Naive thymus-derived CD4-positive, alpha-beta T cell (primary cell): ENCODE measurements around the gene STRN4. TPM values are rescaled to one million over a fixed set of nuclear protein-coding genes. Genes with fewer than 3 reads are reported as not detected.

Source experiments
- ATAC-seq: fragments of 150-1000 bp; cut with Tn5 transposase; 2 replicates; pipeline ENCODE4 v1.10.0; 2021; ENCODE audit warnings: mild to moderate bottlenecking, moderate library complexity
- CTCF ChIA-PET: fragments of 350-600 bp; sonication (Branson Sonifier 250); formaldehyde crosslinking; loops from one replicate; lab custom pipeline; 2021; ENCODE audit warnings: antibody characterized with exemption; lab: Charles Lee
- POLR2A ChIA-PET: fragments of 350-600 bp; sonication (Branson Sonifier 250); formaldehyde crosslinking; loops from one replicate; lab custom pipeline; 2021; ENCODE audit warnings: antibody characterized with exemption, inconsistent platforms; lab: Charles Lee
- DNase-seq, 9 donors: peaks; one replicate each; pipeline versions ENCODE4 v3.0.0 to v3.0.0-alpha.2; 2020 to 2022; ENCODE audit warnings: mixed read lengths in 1 of 9
- H3K27ac ChIP-seq: one replicate; pipeline ENCODE4 v1.7.0; 2013; ENCODE audit warnings: mild to moderate bottlenecking, low read depth, low read length, moderate library complexity
- H3K27me3 ChIP-seq, 2 donors: one replicate each; pipeline ENCODE4 v1.7.0; 2013; ENCODE audit warnings: low read length in 2 of 2, mild to moderate bottlenecking in 2 of 2, moderate library complexity in 2 of 2; ENCODE audit not compliant: control insufficient read depth in 2 of 2, insufficient read depth in 2 of 2
- H3K36me3 ChIP-seq, 3 experiments: 1 replicate in 2 of 3; 2 replicates in 1 of 3; pipeline ENCODE4 v1.7.0; 2013; ENCODE audit warnings: low read length in 3 of 3, mild to moderate bottlenecking in 3 of 3, moderate library complexity in 1 of 3; ENCODE audit not compliant: insufficient read depth in 3 of 3, control insufficient read depth in 2 of 3
- H3K4me1 ChIP-seq, 2 donors: one replicate each; pipeline ENCODE4 v1.7.0; 2013; ENCODE audit warnings: low read length in 2 of 2, mild to moderate bottlenecking in 2 of 2, moderate library complexity in 1 of 2; ENCODE audit not compliant: control insufficient read depth in 2 of 2, insufficient read depth in 2 of 2
- H3K4me3 ChIP-seq: 2 replicates; pipeline ENCODE4 v1.7.0; 2013; ENCODE audit warnings: mild to moderate bottlenecking, low read length
- H3K9me3 ChIP-seq, 3 experiments: 1 replicate in 2 of 3; 2 replicates in 1 of 3; pipeline ENCODE4 v1.7.0; 2013; ENCODE audit warnings: low read length in 3 of 3; ENCODE audit not compliant: control insufficient read depth in 2 of 3
- H3K27ac Mint-ChIP-seq, 9 donors: one replicate each; pipeline ENCODE4 v1.8.0; 2020 to 2022; ENCODE audit warnings: mixed read lengths in 9 of 9, mild to moderate bottlenecking in 8 of 9, moderate library complexity in 5 of 9, inconsistent platforms in 2 of 9
- H3K27me3 Mint-ChIP-seq, 5 donors: one replicate each; pipeline ENCODE4 v1.8.0; 2021 to 2022; ENCODE audit warnings: mixed read lengths in 5 of 5, mild to moderate bottlenecking in 1 of 5
- H3K36me3 Mint-ChIP-seq, 5 donors: one replicate each; pipeline ENCODE4 v1.8.0; 2020 to 2022; ENCODE audit warnings: mixed read lengths in 5 of 5, mild to moderate bottlenecking in 3 of 5, inconsistent platforms in 1 of 5
- H3K4me1 Mint-ChIP-seq, 7 donors: one replicate each; pipeline ENCODE4 v1.8.0; 2020 to 2022; ENCODE audit warnings: mixed read lengths in 7 of 7, mild to moderate bottlenecking in 3 of 7, inconsistent platforms in 1 of 7
- H3K4me3 Mint-ChIP-seq, 10 donors: one replicate each; pipeline ENCODE4 v1.8.0; 2020 to 2022; ENCODE audit warnings: mild to moderate bottlenecking in 10 of 10, mixed read lengths in 10 of 10, moderate library complexity in 6 of 10, inconsistent platforms in 2 of 10
- H3K9me3 Mint-ChIP-seq, 11 donors: one replicate each; pipeline ENCODE4 v1.8.0; 2020 to 2022; ENCODE audit warnings: mixed read lengths in 11 of 11, mild to moderate bottlenecking in 4 of 11, inconsistent platforms in 1 of 11, moderate library complexity in 1 of 11
- intact Hi-C, 2 donors: fragments of 100-400 bp; cut with micrococcal nuclease; formaldehyde crosslinking; loops; one replicate each; pipeline ENCODE4 v1.15.1; 2023
- polyA plus RNA-seq, 2 donors: library from polyadenylated mRNA; unstranded; fragments of 300-500 nt; fragmentation: Illumina TruSeq; gene quantifications; one replicate each; pipeline ENCODE4 v1.2.3, GENCODE V29; 2021
- total RNA-seq, 6 experiments: library from RNA in 5 of 6; stranded (reverse) in 5 of 6; gene quantifications; 1 replicate in 5 of 6; 2 replicates in 1 of 6; pipeline ENCODE4 v1.2.3 and lab custom pipeline; 2021 to 2026

Gene STRN4
- total and polyA plus RNA-seq, 7 experiments from 2014 or later = 16.2 to 120 (median 87.1) TPM

DNA sequence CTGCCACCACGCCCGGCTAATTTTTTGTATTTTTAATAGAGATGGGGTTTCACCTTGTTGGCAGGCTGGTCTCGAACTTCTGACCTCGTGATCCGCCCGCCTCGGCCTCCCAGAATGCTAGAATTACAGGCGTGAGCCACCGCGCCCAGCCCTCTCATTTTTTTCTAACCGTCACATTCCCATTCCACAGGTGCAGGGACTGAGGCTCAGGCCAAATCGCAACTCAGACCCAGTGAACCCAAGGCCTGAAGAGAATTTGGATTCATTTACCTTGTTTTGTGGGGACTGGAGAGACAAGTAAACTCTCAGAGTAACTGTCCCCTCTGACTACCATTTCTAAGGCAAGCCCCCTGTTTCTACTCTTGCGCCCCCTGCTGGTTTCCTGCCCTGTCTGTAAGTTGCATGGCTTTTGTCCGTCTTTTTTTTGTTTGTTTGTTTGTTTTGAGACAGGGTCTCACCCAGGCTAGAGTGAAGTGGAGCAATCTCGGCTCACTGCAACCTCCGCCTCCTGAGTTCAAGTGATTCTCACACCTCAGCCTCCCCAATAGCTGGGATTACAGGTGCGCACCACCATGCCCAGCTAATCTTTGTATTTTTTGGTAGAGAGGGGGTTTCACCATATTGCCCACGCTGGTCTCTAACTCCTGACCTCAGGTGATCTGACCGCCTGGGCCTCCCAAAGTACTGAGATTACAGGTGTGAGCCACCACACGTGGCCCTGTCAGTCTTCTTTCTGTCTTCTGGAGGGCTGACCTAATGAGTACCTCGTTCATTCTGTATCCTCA, 2.3 kb upstream of the STRN4 start:
- Histone ChIP-seq H3K27me3 (no peaks in the 10 kb centered on the region), H3K27ac (no peak overlapping the region), H3K4me1 (peaks cover 21 to 26% of the 10 kb centered on the region in 2 donors), H3K36me3 (peaks cover 0 to 15% (median 4%) of the 10 kb centered on the region in 3 experiments), H3K9me3 (no peaks in the 10 kb centered on the region), H3K4me3 (no peak overlapping the region)
- Mint-ChIP-seq H3K4me1 (peaks cover 26 to 46% (median 39%) of the 10 kb centered on the region in 7 donors), H3K4me3 (peak overlapping the region in 9 of 10 donors; percentile 16 to 97 (median 72)), H3K9me3 (no peaks in the 10 kb centered on the region), H3K36me3 (peaks cover 3 to 8% (median 4%) of the 10 kb centered on the region in 5 donors), H3K27ac (peak overlapping the region in 7 of 9 donors; percentile 53 to 82 (median 75)), H3K27me3 (no peaks in the 10 kb centered on the region)
- ChIA-PET POLR2A (interaction anchor here (0.6 kb wide), 1 partner anchor 34 kb away, joined by 3 read pairs; no protein-coding TSS in a partner anchor), CTCF (interaction anchor here (0.7 to 1.6 kb wide), 4 partner anchors 25 to 258 kb away, joined by 3 to 7 read pairs (median 4); no protein-coding TSS in a partner anchor)
- no peak for ATAC-seq
- intact Hi-C loops = loop anchor here (1.0 to 5.0 kb wide), 6 partner anchors 36 to 219 kb away; partner anchors contain the start of genes CALM3 (in 1 of the 2) and SLC1A5 (in 1 of the 2)
- peak in 8 of 9 donors; percentile 55 to 78 (median 64) for DNase-seq

DNA sequence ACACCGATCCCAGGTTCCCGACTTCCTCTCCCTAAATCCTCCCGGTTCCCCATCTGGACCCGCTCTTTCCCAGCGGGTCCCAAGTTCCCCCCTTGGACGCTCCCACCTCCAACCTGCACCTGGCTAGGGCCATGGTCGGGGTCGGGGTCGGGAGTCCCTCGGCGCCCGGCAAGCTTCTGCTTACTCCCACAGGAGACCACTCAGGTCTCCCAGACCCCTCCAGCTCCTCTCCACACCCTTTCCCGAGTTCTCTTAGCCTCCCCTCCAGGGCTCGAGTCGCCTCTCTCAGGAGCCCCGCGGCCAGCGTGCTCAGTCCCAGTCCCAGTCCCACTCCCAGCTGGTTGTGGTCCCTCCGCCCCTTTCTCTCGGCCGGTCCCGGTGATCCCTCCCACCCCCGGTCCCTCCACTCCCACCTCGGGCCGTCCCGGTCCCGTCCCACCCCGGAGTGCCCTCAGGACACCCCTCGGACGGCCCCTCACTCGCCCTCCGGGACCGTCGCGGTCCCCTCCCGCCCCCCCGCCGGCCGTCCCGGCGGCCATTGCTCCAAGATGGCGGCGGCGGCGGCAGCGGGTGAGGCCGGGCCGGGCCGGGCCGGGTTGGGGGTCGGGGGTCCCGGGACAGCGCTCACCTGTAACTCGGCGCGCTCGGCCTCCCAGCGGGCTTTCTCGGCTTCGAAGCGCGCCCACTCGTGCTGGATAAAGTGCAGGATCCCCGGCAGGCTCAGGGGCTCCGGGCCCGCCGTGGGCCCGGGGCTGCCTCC, 549 bp downstream of the STRN4 start, which contains the start of gene FKRP:
Gene FKRP, plus strand, starts transcription at position 537 of the 760 bp plus-strand sequence. CDS start 9,394 bp downstream, outside the sequence.
- H3K4me1 ChIP-seq = peaks cover 21 to 26% of the 10 kb centered on the region in 2 donors
- ChIA-PET POLR2A (interaction anchor here (0.6 to 1.4 kb wide), 6 partner anchors 19 to 145 kb away, joined by 3 to 4 read pairs (median 3); partner anchors contain the start of gene SLC1A5), CTCF (interaction anchor here (1.1 kb wide), 1 partner anchor 85 kb away, joined by 3 read pairs; the partner anchor contains the start of gene DACT3)
- H3K27me3 ChIP-seq = no peaks in the 10 kb centered on the region
- intact Hi-C loops = loop anchor here (1.0 to 5.0 kb wide), 8 partner anchors 27 to 145 kb away; partner anchors contain the start of genes CALM3 (in 1 of the 2) and SLC1A5 (in 1 of the 2)
- H3K27ac ChIP-seq = peak within 1 kb of the TSS; percentile 91
- peaks cover 0 to 23% (median 4%) of the 10 kb centered on the region in 3 experiments for H3K36me3 ChIP-seq
- peaks cover 46 to 72% (median 58%) of the 10 kb centered on the region in 7 donors for H3K4me1 Mint-ChIP-seq
- DNase-seq = peak in 6 of 9 donors; percentile 22 to 61 (median 33)
- H3K36me3 Mint-ChIP-seq = peaks cover 0 to 4% (median 3%) of the 10 kb centered on the region in 5 donors
- H3K4me3 Mint-ChIP-seq = peak within 1 kb of the TSS; percentile 84 to 97 (median 90)
- peak; percentile 65 for ATAC-seq
- peaks cover 0 to under 1% (median 0%) of the 10 kb centered on the region in 11 donors for H3K9me3 Mint-ChIP-seq
- peak within 1 kb of the TSS; percentile 73 for H3K4me3 ChIP-seq
- H3K9me3 ChIP-seq = no peaks in the 10 kb centered on the region
- no peaks in the 10 kb centered on the region for H3K27me3 Mint-ChIP-seq
- H3K27ac Mint-ChIP-seq = peak within 1 kb of the TSS; percentile 74 to 94 (median 87)

DNA sequence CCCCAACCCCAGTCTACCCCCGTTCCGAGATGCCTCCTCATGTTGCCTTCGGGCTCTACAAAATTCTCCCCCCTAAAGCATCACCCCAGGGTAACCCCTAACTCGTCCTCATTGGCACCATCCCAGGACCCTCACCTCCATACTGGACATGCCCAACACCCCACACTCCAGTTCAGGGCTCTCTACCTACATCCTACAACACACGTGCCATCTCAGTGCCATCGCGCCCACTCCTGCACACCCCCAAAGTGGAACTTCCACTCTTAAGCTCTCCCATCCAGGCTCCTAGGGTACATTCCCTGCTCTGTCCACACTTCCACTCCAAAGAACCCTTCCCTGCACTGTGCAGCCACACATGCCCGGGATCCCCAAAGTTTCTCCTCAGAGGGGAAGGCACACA, 1.2 kb downstream of the STRN4 start:
- H3K36me3 Mint-ChIP-seq = peaks cover 0 to 8% (median 2%) of the 10 kb centered on the region in 5 donors
- H3K27me3 Mint-ChIP-seq = no peaks in the 10 kb centered on the region
- intact Hi-C loops = loop anchor here (5.0 kb wide), 4 partner anchors 33 to 143 kb away; partner anchors contain the start of genes CALM3 (in 1 of the 2) and SLC1A5 (in 1 of the 2)
- DNase-seq = no peak
- Histone ChIP-seq H3K27ac (peak overlapping the region; percentile 91), H3K9me3 (no peaks in the 10 kb centered on the region), H3K36me3 (peaks cover 0 to 22% (median 4%) of the 10 kb centered on the region in 3 experiments), H3K4me1 (peaks cover 21 to 26% of the 10 kb centered on the region in 2 donors), H3K27me3 (no peaks in the 10 kb centered on the region), H3K4me3 (peak overlapping the region; percentile 73)
- ATAC-seq = no peak
- peaks cover 0 to 2% (median 0%) of the 10 kb centered on the region in 11 donors for H3K9me3 Mint-ChIP-seq
- H3K4me1 Mint-ChIP-seq = peaks cover 51 to 76% (median 59%) of the 10 kb centered on the region in 7 donors
- ChIA-PET POLR2A (interaction anchor here (0.6 to 1.4 kb wide), 6 partner anchors 19 to 145 kb away, joined by 3 to 4 read pairs (median 3); partner anchors contain the start of gene SLC1A5), CTCF (interaction anchor here (0.8 to 1.2 kb wide), 3 partner anchors 12 to 267 kb away, joined by 3 read pairs; partner anchors contain the start of gene DACT3)
- H3K27ac Mint-ChIP-seq = peak overlapping the region; percentile 39 to 94 (median 83)
- peak overlapping the region; percentile 84 to 97 (median 90) for H3K4me3 Mint-ChIP-seq

DNA sequence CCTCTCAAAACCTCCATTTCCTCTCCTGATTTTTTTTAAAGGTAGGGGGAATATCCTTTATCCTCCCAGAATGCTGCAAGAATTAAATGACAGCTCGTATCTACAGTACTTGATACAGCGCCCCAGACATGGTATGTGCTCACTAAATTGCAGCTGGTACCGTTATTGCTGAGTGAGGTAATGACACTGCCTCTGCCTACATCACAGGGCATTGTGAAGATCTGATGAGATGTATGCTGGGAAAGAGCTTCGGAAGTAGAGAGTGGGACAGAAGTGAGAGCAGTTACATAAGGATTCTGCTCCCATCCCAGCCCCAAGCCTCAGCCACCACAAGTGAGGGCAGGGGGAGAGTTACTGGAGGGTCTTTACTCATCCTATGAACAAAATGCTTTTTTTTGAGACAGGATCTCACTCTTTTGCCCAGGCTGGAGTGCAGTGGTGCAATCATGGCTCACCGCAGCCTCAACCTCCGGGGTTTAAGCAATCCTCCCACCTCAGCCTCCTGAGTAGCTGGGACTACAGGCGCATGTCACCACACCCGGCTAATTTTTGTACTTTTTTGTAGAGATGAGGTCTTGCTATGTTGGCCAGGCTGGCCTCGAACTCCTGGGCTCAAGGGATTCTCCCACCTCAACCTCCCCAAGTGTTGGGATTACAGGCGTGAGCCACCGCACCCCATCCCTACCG, 2.1 kb downstream of the STRN4 start:
- Mint-ChIP-seq H3K27ac (peak overlapping the region in 7 of 9 donors; percentile 74 to 94 (median 86)), H3K36me3 (peaks cover 0 to 6% (median 0%) of the 10 kb centered on the region in 5 donors), H3K4me3 (peak overlapping the region; percentile 84 to 97 (median 90)), H3K9me3 (peaks cover 0 to 2% (median 0%) of the 10 kb centered on the region in 11 donors), H3K27me3 (no peaks in the 10 kb centered on the region), H3K4me1 (peaks cover 58 to 76% (median 65%) of the 10 kb centered on the region in 7 donors)
- H3K36me3 ChIP-seq = peaks cover 0 to 26% (median 4%) of the 10 kb centered on the region in 3 experiments
- intact Hi-C loops = no loop called here
- no peaks in the 10 kb centered on the region for H3K9me3 ChIP-seq
- ChIA-PET CTCF (interaction anchor here (0.5 to 1.2 kb wide), 3 partner anchors 13 to 268 kb away, joined by 3 to 4 read pairs (median 3); no protein-coding TSS in a partner anchor), POLR2A (interaction anchor here (0.6 to 1.4 kb wide), 3 partner anchors 44 to 235 kb away, joined by 3 to 4 read pairs (median 4); partner anchors contain the start of gene SLC1A5)
- no peak overlapping the region for H3K27ac ChIP-seq
- ATAC-seq (no peak), DNase-seq (no peak)
- no peaks in the 10 kb centered on the region for H3K27me3 ChIP-seq
- no peak overlapping the region for H3K4me3 ChIP-seq
- H3K4me1 ChIP-seq = peaks cover 21 to 26% of the 10 kb centered on the region in 2 donors

DNA sequence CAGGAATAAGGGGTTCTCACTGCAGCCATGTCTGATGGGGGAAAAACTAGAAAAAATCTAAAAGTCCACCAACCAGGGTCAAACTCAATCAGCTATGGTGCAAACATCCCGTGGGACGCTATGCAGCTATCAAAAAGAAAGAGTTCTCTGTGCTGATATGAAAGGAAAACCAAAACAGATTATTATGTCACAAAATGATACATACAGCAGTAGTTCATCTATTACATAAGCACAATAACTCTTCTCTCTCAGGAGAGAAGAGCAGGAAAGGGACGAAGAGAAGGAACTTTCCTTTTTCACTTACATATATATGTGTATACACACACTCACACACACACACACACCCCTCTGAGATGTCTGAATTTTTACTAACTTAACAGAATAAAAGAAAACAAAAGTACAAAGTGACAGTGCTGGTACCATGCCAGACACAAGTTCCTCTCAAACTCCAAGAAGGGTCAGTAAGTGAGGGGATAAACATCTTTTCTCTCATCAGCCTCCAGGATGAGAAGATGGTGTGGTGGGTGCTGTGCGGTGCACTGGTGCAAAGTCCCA, 3.2 kb downstream of the STRN4 start:
- DNase-seq (no peak), ATAC-seq (no peak)
- peaks cover 0 to 6% (median 4%) of the 10 kb centered on the region in 5 donors for H3K36me3 Mint-ChIP-seq
- H3K36me3 ChIP-seq = peaks cover 0 to 38% (median 4%) of the 10 kb centered on the region in 3 experiments
- H3K9me3 ChIP-seq = no peaks in the 10 kb centered on the region
- H3K27me3 ChIP-seq = no peaks in the 10 kb centered on the region
- intact Hi-C loops = no loop called here
- peaks cover 0 to 2% (median 0%) of the 10 kb centered on the region in 11 donors for H3K9me3 Mint-ChIP-seq
- H3K4me3 Mint-ChIP-seq = peak overlapping the region in 7 of 10 donors; percentile 10 to 49 (median 26)
- ChIA-PET POLR2A (interaction anchor here (0.7 to 1.4 kb wide), 2 partner anchors 97 to 131 kb away, joined by 3 read pairs; no protein-coding TSS in a partner anchor), CTCF (no interaction called here)
- peaks cover 21 to 26% of the 10 kb centered on the region in 2 donors for H3K4me1 ChIP-seq
- no peak overlapping the region for H3K27ac ChIP-seq
- no peaks in the 10 kb centered on the region for H3K27me3 Mint-ChIP-seq
- H3K4me1 Mint-ChIP-seq = peaks cover 48 to 71% (median 59%) of the 10 kb centered on the region in 7 donors
- H3K4me3 ChIP-seq = no peak overlapping the region
- H3K27ac Mint-ChIP-seq = peak overlapping the region in 8 of 9 donors; percentile 10 to 61 (median 28)
